H1 (cell line): ENCODE measurements around the gene NAV2. TPM values are rescaled to one million over a fixed set of nuclear protein-coding genes. Genes with fewer than 3 reads are reported as not detected.

ENCODE experiments used
- BACH1 ChIP-seq: IDR thresholded peaks from 2 replicates; pipeline ENCODE4 v1.6.1; 2012; ENCODE audit warnings: low read length, improper control_type of control experiment
- BCL11A ChIP-seq, 2 experiments: IDR thresholded peaks; one replicate each; pipeline ENCODE4 v1.6.1; 2011; ENCODE audit warnings: low read depth in 2 of 2, low read length in 2 of 2, mild to moderate bottlenecking in 2 of 2
- CBX8 ChIP-seq: fragments of 300-800, 300-1000 bp; sonication (generic); IDR thresholded peaks from 2 replicates; pipeline ENCODE4 v1.7.1; 2016; ENCODE audit warnings: low read depth, low read length, borderline replicate concordance
- CTBP2 ChIP-seq: IDR thresholded peaks from 2 replicates; pipeline ENCODE4 v1.7.0; 2011; ENCODE audit warnings: borderline replicate concordance, mild to moderate bottlenecking, moderate library complexity, mixed read lengths, low read length; ENCODE audit not compliant: insufficient read depth, insufficient read length
- GTF2F1 ChIP-seq: IDR thresholded peaks from 2 replicates; pipeline ENCODE4 v1.6.1; 2012; ENCODE audit warnings: low read depth, low read length, improper control_type of control experiment, borderline replicate concordance
- HDAC6 ChIP-seq: IDR thresholded peaks from one replicate; pipeline ENCODE4 v1.7.1; 2012; ENCODE audit warnings: low read depth, mild to moderate bottlenecking, inconsistent platforms, low read length, moderate library complexity
- JUND ChIP-seq: IDR thresholded peaks from 2 replicates; pipeline ENCODE4 v1.6.1; 2011; ENCODE audit warnings: mild to moderate bottlenecking, improper control_type of control experiment, low read length
- MAFK ChIP-seq: IDR thresholded peaks from 2 replicates; pipeline ENCODE4 v1.6.1; 2012; ENCODE audit warnings: low read depth, mild to moderate bottlenecking, improper control_type of control experiment, low read length
- NANOG ChIP-seq: IDR thresholded peaks from 2 replicates; pipeline ENCODE4 v1.6.1; 2011; ENCODE audit warnings: low read length, low read depth, mild to moderate bottlenecking, inconsistent platforms; ENCODE audit not compliant: insufficient read depth, poor library complexity, severe bottlenecking
- PHF8 ChIP-seq: fragments of 200-600 bp; sonication (generic); conservative IDR thresholded peaks from 2 replicates; pipeline ENCODE4 v1.7.1; 2012; ENCODE audit warnings: low read depth, mild to moderate bottlenecking, inconsistent platforms, low read length, moderate library complexity
- POLR2A ChIP-seq, 2 experiments: IDR thresholded peaks; 1 replicate in 1 of 2; 2 replicates in 1 of 2; pipeline ENCODE4 v1.6.1; 2011; ENCODE audit warnings: low read depth in 2 of 2, low read length in 2 of 2, mild to moderate bottlenecking in 2 of 2; ENCODE audit errors: control extremely low read depth in 1 of 2
- POLR2AphosphoS5 ChIP-seq: IDR thresholded peaks from 2 replicates; pipeline ENCODE4 v1.6.1; 2011; ENCODE audit warnings: low read depth, low read length
- RAD21 ChIP-seq, 2 experiments: IDR thresholded peaks in 1 of 2; conservative IDR thresholded peaks in 1 of 2; 2 replicates each; pipeline ENCODE4 v1.6.1; 2011; ENCODE audit warnings: low read depth in 2 of 2, low read length in 2 of 2, improper control_type of control experiment in 1 of 2, inconsistent platforms in 1 of 2, mild to moderate bottlenecking in 1 of 2, moderate library complexity in 1 of 2
- RFX5 ChIP-seq: IDR thresholded peaks from 2 replicates; pipeline ENCODE4 v1.6.1; 2011; ENCODE audit warnings: low read depth, low read length, improper control_type of control experiment, borderline replicate concordance
- RXRA ChIP-seq: IDR thresholded peaks from 2 replicates; pipeline ENCODE4 v1.6.1; 2011; ENCODE audit warnings: low read depth, mild to moderate bottlenecking, low read length, moderate library complexity; ENCODE audit not compliant: insufficient read depth
- SIN3A ChIP-seq, 2 experiments: IDR thresholded peaks in 1 of 2; conservative IDR thresholded peaks in 1 of 2; 2 replicates each; pipeline ENCODE4 v1.6.1; 2011 to 2012; ENCODE audit warnings: low read length in 2 of 2, improper control_type of control experiment in 1 of 2, low read depth in 1 of 2, mild to moderate bottlenecking in 1 of 2
- SP1 ChIP-seq: IDR thresholded peaks from 2 replicates; pipeline ENCODE4 v1.6.1; 2011; ENCODE audit warnings: low read depth, low read length
- SP4 ChIP-seq: IDR thresholded peaks from 2 replicates; pipeline ENCODE4 v1.6.1; 2012; ENCODE audit warnings: low read length, inconsistent platforms
- TAF1 ChIP-seq: IDR thresholded peaks from 2 replicates; pipeline ENCODE4 v1.6.1; 2011; ENCODE audit warnings: mild to moderate bottlenecking, low read depth, low read length
- TBP ChIP-seq: IDR thresholded peaks from 2 replicates; pipeline ENCODE4 v1.6.1; 2011; ENCODE audit warnings: low read depth, low read length, improper control_type of control experiment
- TCF12 ChIP-seq: IDR thresholded peaks from 2 replicates; pipeline ENCODE4 v1.6.1; 2011; ENCODE audit warnings: low read depth, mild to moderate bottlenecking, low read length
- TEAD4 ChIP-seq: IDR thresholded peaks from 2 replicates; pipeline ENCODE4 v1.6.1; 2012; ENCODE audit warnings: low read depth, low read length, inconsistent platforms, mixed read lengths
- YY1 ChIP-seq: IDR thresholded peaks from 2 replicates; pipeline ENCODE4 v1.6.1; 2011; ENCODE audit warnings: low read depth, mild to moderate bottlenecking, low read length
- ZNF274 ChIP-seq: IDR thresholded peaks from 2 replicates; pipeline ENCODE4 v1.7.0; 2012; ENCODE audit warnings: low read length, borderline replicate concordance; ENCODE audit errors: extremely low read depth
- polyA plus RNA-seq, 7 experiments: library from polyadenylated mRNA; depleted of rRNA in 3 of 7; stranded (reverse) in 5 of 7; unstranded in 2 of 7; fragments of >200 nt in 5 of 7; fragments of 200-250 nt in 2 of 7; gene quantifications; 1 replicate in 5 of 7; 2 replicates in 1 of 7; 4 replicates in 1 of 7; pipeline versions ENCODE4 v1.2.1 to v1.2.3, GENCODE V29; 2011 to 2013; ENCODE audit warnings: missing spikeins in 2 of 7, mixed read lengths in 2 of 7
- total RNA-seq: library from RNA; stranded (reverse); fragmentation: NEBNext Ultra II Directional; extraction: Animal tissue kit (Norgen Biotek cat#: 25700); gene quantifications from 2 replicates; pipeline ENCODE4 v1.2.1, GENCODE V29; 2021

NAV2 gene
- total and polyA plus RNA-seq, 2 of the 8 experiments (the other 6 are each of a cell fraction or from before 2014, with no cell fraction given): 35.6 to 73.6 TPM

DNA sequence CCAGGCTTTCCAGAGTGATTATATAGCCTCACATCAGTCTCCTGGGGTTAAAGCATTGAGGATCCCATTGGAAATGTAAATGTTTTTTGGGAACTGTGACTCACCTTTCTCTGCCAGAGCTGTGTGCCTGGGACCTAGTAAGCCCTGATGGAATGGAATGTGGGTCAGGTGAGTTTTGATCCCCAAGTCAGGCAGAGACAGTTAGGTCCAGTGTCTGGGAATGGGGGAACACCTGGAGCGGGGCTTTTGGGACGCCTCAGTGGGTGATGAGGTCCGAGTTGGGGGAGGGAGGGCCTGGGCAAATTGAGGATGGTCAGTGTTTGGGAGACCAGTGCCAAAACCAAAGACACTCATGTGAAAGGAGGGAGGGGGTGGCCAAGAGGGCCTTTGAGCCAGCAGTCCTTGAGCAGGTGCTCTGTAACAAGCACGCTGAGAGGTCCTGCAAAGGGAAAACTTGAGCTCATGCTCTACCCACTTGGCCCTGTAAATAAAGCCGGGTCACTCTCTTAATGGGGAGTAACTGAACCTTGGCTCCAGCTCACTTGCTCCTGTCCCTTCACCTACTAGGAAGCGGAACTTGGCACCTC lies 104.7 kb downstream of the NAV2 start (continued):
- TF ChIP-seq POLR2AphosphoS5: peak; percentile 29
- TF ChIP-seq YY1: no peak
- TF ChIP-seq JUND: peak; percentile 94
- no peak for TF ChIP-seq SIN3A (conservative IDR thresholded peaks at IDR 0.05 in 1 of 2, IDR thresholded peaks at IDR 0.05 in 1 of 2; ENCODE audit: low read depth in 1 of 2, low read length in 2 of 2)
- TF ChIP-seq TEAD4: peak; percentile 72; the same call in 1 of the 2 replicates
- TF ChIP-seq CBX8: no peak
- TF ChIP-seq ZNF274: no peak
- 0 out of 2 replicates have a peak, but pooled peaks have one; percentile 3 for TF ChIP-seq BACH1
- no peak for TF ChIP-seq RFX5
- no peak for TF ChIP-seq HDAC6
- TF ChIP-seq NANOG: peak; percentile 87
- no peak for TF ChIP-seq TBP
- TF ChIP-seq RXRA: no peak
- no peak for TF ChIP-seq RAD21 (IDR thresholded peaks at IDR 0.05 in 1 of 2, conservative IDR thresholded peaks at IDR 0.05 in 1 of 2; ENCODE audit: low read depth in 2 of 2, low read length in 2 of 2)
- TF ChIP-seq MAFK: no peak
- peak in 1 of 2 experiments; percentile 46 for TF ChIP-seq BCL11A (IDR thresholded peaks at IDR 0.05; ENCODE audit: low read depth in 2 of 2, low read length in 2 of 2)
- TF ChIP-seq TAF1: 0 out of 2 replicates have a peak, but pooled peaks have one; percentile 26
- TF ChIP-seq CTBP2: peak; percentile 59
- TF ChIP-seq TCF12: 0 out of 2 replicates have a peak, but pooled peaks have one; percentile 6
- TF ChIP-seq POLR2A (IDR thresholded peaks at IDR 0.05; ENCODE audit: control extremely low read depth in 1 of 2, low read depth in 2 of 2, low read length in 2 of 2): peak in 1 of 2 experiments; percentile 77; a peak in 2 of 3 replicates
- no peak for TF ChIP-seq SP4
- TF ChIP-seq PHF8: no peak
- TF ChIP-seq SP1: no peak
- TF ChIP-seq GTF2F1: no peak
